HTR-8/SVneo (cell line): ENCODE results near the gene SOHLH1.

Experiments
- DNase-seq: peaks from one replicate; pipeline ENCODE4 v3.0.0; 2011; ENCODE audit warnings: low spot score, mixed read lengths; ENCODE audit not compliant: insufficient read length
- FAIRE-seq: peaks from 2 replicates; lab custom pipeline; 2011; peaks lifted over from hg19 to GRCh38; lab: Jason Lieb, UNC

Gene SOHLH1

GRCh38 chr9:135732569-135733257 is 33.4 kb upstream of the SOHLH1 start:
- no peak for DNase-seq
- no peak for FAIRE-seq

DNA sequence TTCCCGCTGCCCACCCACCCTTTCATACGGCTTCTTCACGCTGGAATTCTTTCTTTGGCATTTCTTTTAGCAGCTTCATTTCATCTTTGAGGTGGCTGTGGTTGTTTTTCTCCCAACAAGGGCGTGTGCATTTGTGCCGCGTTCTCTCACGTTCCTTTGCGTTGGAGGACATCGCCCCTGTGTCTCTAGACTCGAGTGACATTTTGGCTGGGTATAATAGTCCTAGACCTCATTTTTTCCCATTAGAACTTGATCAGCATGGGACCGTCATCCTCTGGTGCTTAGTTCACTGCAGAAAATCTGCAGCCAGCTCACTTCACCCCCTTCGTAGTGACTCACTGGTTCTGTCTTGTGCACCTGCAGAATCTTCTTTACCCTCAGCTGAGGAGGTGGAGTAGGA is 32.2 kb upstream of the SOHLH1 start:
- FAIRE-seq (no peak), DNase-seq (no peak)

GRCh38 chr9:135729480-135729879 is 30.2 kb upstream of the SOHLH1 start:
- no peak for DNase-seq
- FAIRE-seq, result no peak

DNA sequence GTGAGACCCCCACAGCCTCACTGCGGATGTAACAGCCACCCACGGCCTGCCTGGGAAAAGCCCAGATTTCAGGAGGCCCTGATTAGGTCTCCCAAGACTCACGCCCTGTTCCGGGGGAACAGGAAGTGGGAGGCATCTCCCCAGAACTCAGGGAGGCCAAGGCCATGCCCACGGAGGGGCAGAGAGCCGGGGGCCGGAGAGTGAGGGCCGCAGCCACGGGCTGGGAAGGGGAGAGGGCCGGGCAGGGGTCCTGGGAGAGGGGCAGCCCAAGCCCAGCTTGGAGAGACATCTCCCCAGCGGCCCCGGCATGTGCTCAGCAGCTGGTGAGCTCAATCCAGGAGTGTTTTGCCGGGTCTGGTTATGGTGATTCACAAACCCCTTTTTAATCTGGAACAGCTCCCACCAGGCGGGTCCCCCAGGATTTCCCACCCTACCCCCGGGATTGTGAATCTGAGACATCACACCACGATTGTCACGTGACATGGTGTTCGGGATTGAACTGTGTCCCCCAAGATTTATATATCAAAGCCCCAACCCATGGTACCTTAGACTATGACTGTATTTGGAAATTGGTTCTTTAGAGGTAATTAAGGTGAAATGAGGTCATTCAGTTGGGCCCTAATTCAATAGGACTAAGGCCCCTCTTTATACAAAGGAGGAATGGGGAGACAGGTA is 29.3 kb upstream of the SOHLH1 start:
- FAIRE-seq (no peak), DNase-seq (no peak)

DNA sequence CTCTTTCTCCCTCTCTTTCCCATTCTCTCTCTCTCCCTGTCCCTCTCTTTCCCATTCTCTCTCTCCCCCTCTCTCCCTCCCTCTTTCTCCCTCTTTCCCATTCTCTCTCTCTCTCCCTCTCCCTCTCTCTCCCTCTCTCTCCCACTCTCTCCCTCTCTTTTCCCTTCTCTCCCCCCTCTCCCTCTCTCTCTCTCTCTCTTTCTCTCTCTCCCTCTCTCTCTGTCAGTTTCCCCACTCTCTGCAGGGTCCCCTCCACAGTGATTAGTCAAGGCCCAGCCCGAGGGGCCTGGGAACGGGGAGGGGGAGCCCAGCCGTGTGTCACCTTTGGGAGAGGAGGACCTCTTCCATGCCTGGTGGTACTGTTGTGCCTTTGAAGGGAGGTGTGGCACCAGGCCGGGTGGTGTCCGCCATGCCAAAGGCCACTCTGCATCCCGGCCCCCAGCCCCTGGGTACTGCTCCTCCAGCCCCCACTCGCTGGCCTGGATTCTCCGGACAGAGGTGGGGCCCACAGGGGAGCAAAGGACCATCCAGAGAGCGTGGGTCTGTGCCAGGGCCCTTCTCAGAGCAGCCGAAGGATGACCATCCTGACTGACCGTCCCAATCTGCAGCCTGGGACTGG is 28.1 kb upstream of the SOHLH1 start:
- no peak for DNase-seq
- FAIRE-seq, result no peak

DNA sequence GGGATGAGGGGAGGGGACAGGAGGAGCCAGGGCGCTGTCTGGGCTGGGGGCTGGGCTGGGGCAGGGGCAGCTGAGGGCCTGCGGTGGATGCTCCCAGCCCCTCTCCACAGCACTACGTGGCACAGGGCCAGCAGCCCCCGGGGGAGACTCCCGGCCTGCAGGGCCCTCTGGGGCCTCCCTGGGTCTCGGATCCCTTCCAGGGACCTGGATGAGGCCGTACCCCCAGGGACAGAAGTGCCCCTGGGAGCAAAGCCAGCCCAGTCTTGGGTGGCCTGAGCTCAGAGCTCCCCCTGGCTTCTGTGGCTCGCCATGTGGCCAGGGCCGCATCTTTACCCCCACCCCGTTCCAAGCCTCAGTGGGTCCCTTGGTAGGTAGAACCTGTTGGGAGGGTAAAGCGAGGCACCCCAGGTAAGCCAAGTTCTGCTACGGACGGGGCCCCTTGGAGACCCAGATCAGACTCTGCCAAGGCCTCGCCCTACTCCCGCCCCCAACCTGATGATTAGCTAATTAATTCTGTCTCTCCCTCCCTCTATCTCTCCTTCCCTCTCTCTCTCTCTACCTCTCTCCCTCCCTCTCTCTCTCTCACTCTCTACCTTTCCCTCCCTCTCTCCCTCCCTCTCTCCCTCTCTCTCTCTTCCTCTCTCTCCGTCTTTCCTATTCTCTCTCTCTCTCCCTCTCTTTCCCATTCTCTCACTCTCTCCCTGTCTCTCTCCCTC is 27.0 kb upstream of the SOHLH1 start:
- DNase-seq (no peak), FAIRE-seq (no peak)

DNA sequence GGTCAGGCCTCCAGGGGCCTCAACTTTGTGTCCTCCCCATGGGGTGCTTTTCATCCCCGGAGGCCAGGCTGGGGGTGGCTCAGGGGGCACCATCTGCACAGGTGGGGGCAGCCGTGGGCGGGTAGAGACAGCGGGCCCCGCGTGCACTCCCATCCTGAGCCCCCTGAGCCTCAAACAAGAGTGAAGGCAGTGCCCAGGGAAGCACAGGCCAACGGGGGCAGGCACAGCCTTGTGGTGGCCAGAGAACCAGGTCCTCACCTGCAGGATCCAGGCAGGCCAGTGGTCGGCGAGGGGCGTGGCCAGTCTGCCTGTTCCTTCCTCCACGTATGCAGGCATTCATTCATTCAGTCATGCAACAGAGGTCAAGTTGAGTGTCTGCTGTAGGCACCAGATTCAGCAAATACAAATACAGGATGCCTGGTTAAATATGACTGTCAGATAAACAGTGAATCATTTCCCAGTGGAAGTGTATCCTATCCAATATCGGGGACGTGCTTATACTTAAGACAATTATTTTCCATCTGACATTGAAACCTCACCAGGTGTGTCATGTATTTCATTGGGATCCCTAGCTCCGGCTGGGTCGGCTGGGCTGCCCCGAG is 25.0 kb upstream of the SOHLH1 start:
- DNase-seq (no peak), FAIRE-seq (no peak)

GRCh38 chr9:135722365-135722764 is 23.1 kb upstream of the SOHLH1 start:
- FAIRE-seq, result no peak

DNA sequence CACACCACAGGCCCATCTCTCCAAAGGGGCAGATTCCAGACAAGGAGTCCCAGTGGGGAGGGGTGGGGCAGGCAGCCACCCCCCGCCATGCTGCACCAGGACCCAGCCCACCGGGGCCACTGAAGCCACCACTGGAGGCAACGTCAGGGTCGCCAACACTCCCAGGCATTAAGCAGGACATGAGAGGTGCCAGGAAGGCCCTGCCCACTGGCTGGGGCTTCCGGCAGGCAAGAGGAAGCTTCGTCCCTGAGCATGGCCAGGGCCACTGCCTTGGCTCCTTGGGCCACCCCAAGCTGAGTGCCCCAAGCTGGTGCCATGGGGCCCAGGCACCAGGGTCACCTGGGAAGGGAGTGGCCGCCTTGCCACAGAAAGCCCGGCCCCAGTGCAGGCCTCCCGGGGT is 20.2 kb upstream of the SOHLH1 start:
- FAIRE-seq (no peak), DNase-seq (no peak)

More at GRCh38 chr9:135722365-135722764, 23.1 kb upstream of the SOHLH1 start:
- DNase-seq, result no peak

DNA sequence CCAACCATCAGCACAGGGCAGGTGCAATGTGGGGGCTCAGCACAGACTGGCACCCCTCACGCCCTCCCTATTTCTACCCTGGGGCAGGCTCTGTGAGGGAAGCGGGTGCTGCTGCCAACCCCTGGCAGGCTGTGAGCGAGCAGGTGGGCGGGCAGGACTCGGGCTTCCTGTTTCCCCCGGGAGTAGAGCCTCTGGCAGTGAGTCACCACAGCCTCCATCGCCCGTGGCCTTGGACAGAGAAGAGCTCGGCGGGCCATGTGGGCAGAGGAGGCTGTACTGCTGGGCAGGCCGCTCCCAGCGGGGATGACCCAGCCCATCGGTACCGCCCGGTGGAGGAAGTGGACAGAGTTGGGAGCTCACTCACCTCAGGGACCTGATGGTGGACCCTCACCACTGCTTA is 19.3 kb upstream of the SOHLH1 start:
- DNase-seq, result peak; percentile 60
- no peak for FAIRE-seq

DNA sequence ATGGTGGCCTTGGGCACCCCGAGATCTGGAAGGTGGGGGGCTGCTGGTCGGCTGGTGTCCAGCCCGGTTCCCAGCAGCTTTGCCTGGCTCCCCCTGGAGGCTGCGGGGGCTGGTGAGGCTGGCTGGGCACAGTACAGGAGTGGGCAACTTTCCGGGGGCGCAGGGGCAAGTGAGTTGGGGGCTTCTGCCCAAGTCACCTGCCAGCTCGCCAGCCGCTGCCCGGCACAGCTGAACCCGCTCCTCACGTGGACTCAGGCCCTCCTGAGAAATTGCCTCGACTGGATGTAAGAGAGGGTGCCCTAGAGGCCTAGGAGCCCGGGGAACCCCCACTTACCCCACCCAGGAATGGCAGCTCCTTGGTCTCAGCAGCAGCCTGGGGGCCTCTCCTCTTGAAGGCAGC is 18.1 kb upstream of the SOHLH1 start:
- DNase-seq (no peak), FAIRE-seq (no peak)

GRCh38 chr9:135716045-135716444 is 16.8 kb upstream of the SOHLH1 start:
- FAIRE-seq (no peak), DNase-seq (no peak)

DNA sequence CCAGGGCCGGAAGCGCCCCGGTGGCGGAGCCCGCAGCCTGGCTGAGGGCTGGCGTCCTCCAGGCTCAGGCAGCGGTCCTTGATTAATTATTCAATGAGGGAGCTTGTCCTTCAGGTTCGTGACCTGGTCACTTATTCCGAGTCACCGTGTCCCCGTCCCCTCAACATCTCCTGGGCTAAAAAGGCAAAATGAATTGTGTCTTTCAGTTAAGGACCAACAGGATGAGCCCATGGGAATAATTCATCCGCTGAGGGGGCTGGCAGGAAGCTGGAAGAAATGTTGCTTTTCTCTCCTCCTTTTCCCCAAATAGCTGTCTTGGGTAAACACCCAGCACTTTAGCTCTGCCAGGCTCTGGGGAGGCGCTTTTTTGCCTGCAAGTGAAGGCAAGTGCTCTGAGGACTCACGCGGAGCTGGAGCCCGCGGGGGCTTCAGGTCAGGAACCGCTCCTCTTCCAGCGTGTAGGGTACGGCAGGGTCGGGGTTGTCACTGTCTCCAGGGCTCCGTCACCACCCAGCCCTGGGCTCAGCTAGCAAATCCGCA is 15.8 kb upstream of the SOHLH1 start:
- FAIRE-seq, result no peak
- DNase-seq, result no peak

DNA sequence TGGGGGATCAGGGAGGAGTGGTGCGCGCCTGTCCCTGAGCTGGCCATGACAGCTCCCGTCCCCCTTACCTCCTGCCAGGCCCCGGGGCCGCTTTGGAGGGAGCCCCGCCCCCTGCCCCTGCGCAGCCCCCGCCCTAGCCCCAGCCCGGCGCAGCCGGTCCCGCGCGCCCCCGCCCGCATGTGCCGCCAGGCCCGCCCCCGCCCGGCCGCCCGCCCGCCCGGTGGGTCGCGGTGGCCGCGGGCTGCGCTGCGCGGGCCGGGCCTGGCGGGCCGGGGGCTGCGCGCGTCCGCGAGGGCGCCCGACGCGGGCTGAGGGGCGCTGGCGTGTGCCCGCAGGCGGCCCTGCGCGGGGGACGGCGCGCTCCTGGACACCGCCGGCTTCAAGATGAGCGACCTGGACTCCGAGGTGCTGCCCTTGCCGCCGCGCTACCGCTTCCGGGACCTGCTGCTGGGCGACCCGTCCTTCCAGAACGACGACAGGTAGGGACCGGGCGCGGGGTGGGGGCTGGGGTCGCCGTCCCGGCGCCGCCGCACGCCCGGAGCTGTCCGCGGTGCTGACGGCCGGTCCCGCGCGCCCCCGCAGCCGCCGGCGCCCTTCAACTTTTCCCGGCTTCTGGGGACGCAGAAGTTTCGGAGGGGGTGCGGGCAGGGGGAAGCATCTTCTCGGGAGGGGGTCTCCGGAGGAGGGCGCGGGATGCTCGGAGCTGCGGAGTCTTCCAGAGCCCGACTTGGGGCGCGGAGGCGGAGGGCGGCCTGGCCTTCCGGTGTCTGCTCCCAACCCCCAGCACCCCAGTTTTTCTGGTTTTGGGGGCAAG is 15.2 kb upstream of the SOHLH1 start:
- DNase-seq (no peak), FAIRE-seq (no peak)

GRCh38 chr9:135712613-135713295 is 13.5 kb upstream of the SOHLH1 start:
- FAIRE-seq, result no peak

GRCh38 chr9:135711881-135712280 is 12.6 kb upstream of the SOHLH1 start:
- no peak for DNase-seq
- no peak for FAIRE-seq

More at GRCh38 chr9:135712613-135713295, 13.5 kb upstream of the SOHLH1 start:
- no peak for DNase-seq

DNA sequence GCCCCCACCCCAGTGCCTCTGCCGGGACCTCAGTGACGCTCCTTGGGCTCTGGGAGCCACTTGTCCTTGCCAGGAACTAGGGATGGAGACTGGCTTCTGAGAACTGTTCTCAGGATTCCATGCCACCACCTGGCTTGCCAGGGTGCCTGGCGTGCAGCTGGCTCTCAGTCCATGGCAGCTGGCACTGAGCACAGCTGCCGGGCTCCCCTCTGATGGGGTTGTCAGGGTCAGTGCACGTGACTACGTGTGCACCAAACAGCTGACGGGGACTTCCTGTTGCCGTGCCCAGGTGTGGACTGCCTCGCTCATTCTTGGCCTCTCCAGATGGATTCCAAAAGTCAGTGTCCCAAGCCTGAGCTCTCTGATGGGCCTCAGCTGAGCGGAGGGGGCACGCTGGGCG is 12.1 kb upstream of the SOHLH1 start:
- no peak for DNase-seq
- FAIRE-seq, result no peak

- DNase-seq (no peak), FAIRE-seq (peak; percentile 13)
Measured at GRCh38 chr9:135708164-135708563, 8.9 kb upstream of the SOHLH1 start.
